Lower lobe of right lung (tissue), 2 donors: ENCODE data around the gene GPNMB. TPM values are rescaled to one million over a fixed set of nuclear protein-coding genes. Genes with fewer than 3 reads are reported as not detected.

Source experiments
- ATAC-seq, 2 donors: fragments of 200-7000 bp; cut with Tn5 transposase; one replicate each; pipeline ENCODE4 v1.9.1; 2020 to 2022; ENCODE audit warnings: mild to moderate bottlenecking in 2 of 2, moderate library complexity in 2 of 2
- DNase-seq: peaks from one replicate; pipeline ENCODE4 v3.0.0-alpha.2; 2020
- H3K27ac ChIP-seq: fragments of 200-600 bp; one replicate; pipeline ENCODE4 v1.8.0; 2022
- H3K27me3 ChIP-seq: fragments of 200-600 bp; one replicate; pipeline ENCODE4 v1.8.0; 2022; ENCODE audit warnings: low read depth
- H3K36me3 ChIP-seq: fragments of 200-600 bp; one replicate; pipeline ENCODE4 v1.8.0; 2022; ENCODE audit warnings: mild to moderate bottlenecking
- H3K4me1 ChIP-seq: fragments of 200-600 bp; one replicate; pipeline ENCODE4 v1.8.0; 2022
- H3K4me3 ChIP-seq: fragments of 200-600 bp; one replicate; pipeline ENCODE4 v1.8.0; 2022; ENCODE audit warnings: mild to moderate bottlenecking
- H3K9me3 ChIP-seq: fragments of 200-600 bp; one replicate; pipeline ENCODE4 v1.8.0; 2022
- intact Hi-C: fragments of 100-400 bp; cut with DNase I; formaldehyde crosslinking; loops from one replicate; pipeline ENCODE4 v1.11.0; 2022
- total RNA-seq: library from RNA; stranded (reverse); fragmentation: NEBNext Ultra II Directional; extraction: Animal tissue kit (Norgen Biotek cat#: 25700); gene quantifications from one replicate; pipeline ENCODE4 v1.2.1, GENCODE V29; 2021
- TF ChIP-seq, protein P1 (sequence below): fragments of 200-600 bp; IDR thresholded peaks from one replicate; pipeline ENCODE4 v1.8.0; 2022; ENCODE audit warnings: antibody characterized with exemption, mild to moderate bottlenecking
- donor health status: DM: no; HTN: yes; CAD: no; lungs with severe emphysema.

The GPNMB gene
- total RNA-seq, 1 donor from 2014 or later, result 452 TPM

DNA sequence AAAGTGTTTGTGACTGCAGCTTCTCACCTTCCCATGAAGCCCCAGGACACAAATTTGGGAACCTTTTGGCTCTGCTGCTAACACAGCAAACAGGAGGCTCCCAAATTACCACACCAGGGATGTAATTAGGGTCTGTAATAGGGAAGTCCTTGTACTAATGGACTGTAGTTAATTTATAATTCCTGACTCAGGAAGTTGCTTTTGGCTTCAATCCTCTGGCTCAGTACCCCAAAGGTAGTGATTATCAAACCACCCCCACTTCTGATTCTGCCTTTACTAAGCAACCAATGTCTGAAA is 48.8 kb downstream of the GPNMB start:
- no peak overlapping the region for H3K4me3 ChIP-seq
- no peaks in the 10 kb centered on the region for H3K9me3 ChIP-seq
- H3K27ac ChIP-seq, result no peak overlapping the region
- TF ChIP-seq, protein P1, sequence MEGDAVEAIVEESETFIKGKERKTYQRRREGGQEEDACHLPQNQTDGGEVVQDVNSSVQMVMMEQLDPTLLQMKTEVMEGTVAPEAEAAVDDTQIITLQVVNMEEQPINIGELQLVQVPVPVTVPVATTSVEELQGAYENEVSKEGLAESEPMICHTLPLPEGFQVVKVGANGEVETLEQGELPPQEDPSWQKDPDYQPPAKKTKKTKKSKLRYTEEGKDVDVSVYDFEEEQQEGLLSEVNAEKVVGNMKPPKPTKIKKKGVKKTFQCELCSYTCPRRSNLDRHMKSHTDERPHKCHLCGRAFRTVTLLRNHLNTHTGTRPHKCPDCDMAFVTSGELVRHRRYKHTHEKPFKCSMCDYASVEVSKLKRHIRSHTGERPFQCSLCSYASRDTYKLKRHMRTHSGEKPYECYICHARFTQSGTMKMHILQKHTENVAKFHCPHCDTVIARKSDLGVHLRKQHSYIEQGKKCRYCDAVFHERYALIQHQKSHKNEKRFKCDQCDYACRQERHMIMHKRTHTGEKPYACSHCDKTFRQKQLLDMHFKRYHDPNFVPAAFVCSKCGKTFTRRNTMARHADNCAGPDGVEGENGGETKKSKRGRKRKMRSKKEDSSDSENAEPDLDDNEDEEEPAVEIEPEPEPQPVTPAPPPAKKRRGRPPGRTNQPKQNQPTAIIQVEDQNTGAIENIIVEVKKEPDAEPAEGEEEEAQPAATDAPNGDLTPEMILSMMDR, result no peak
- DNase-seq (no peak), ATAC-seq (no peak)
- intact Hi-C loops, result no loop called here
- H3K4me1 ChIP-seq, result peaks cover 13% of the 10 kb centered on the region
- H3K36me3 ChIP-seq, result no peaks in the 10 kb centered on the region
- no peaks in the 10 kb centered on the region for H3K27me3 ChIP-seq

DNA sequence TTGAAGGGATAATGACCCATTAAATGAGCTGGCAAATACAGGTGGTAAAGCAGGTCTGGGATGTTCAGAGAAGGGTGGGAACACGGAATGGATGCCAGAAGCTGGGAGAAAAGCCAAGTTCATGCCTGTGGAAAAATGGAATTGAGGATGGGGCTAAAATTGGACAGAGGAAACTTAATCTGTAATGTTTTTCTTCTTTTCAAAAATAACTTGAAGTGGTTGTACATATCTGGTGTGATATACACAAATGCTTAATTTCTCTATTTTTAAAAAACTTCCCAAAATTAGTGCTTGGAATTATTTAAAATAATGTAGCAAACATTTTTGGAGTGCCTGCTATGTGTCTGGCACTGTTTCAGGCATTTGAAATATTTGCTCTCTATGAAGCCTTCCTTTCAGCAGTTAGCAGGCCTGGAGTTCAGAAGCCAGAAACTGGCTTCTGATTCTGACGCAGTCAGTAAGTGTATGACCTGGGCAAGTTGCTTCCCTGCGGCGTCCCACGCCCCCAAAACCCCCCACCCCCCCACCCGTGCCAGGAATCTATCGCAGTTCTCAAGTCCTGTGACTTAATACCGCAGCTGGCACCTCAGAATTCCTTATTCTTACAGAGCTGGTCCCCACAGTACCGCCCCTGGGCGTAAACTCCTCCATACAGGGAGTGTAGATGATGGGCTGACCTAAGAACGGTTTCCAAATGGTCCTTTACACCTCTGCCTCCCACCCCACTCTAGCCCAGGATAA is 51.7 kb downstream of the GPNMB start:
- peak overlapping the region; percentile 85 for H3K4me3 ChIP-seq
- H3K9me3 ChIP-seq, result no peaks in the 10 kb centered on the region
- ATAC-seq (peak; percentile 45 to 64), DNase-seq (no peak)
- H3K27ac ChIP-seq, result peak overlapping the region; percentile 88
- peaks cover 16% of the 10 kb centered on the region for H3K36me3 ChIP-seq
- TF ChIP-seq, protein P1, result no peak
- intact Hi-C loops, result no loop called here
- H3K4me1 ChIP-seq, result peaks cover 40% of the 10 kb centered on the region
- no peaks in the 10 kb centered on the region for H3K27me3 ChIP-seq

DNA sequence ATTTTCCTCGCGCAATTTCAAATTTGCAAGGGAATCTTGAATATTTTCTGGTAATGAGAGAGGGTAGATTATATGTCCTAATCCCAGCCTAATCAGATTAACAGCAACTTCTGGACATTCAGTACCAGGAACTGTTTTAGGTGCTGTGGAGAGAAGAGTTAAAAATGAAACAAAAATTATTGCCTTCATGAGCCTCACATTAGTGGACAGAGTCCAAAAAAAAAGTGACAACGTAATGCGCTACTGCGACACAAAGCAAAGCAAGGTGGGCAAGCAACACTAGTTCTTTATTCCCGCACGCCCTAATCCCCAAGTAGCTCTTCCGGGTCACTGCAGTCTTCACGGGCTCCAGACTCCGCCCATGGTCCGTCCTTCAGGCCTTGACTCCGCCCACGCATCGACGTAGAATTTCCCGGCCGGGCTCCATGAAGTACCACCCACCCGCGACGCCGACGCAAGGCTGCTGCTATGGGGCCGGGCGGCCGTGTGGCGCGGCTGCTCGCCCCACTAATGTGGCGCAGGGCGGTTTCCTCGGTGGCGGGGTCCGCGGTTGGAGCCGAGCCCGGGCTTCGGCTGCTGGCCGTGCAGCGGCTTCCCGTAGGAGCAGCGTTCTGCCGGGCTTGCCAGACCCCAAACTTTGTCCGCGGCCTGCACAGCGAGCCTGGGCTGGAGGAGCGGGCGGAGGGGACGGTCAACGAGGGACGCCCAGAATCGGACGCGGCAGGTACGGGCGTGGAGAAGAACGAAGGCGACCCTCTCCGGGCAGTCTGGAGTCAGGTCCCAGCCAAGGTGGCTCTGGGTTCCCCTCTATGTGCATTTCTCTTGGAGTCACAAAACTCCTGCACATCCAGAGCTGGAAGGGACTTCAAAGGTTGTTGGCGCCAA is 52.6 kb downstream of the GPNMB start, which contains the start of gene MALSU1:
TSS of gene MALSU1 (plus strand) at position 455 of the 885 bp plus-strand sequence. CDS start at position 469, 14 bp downstream.
- Histone ChIP-seq H3K4me3 (peak within 1 kb of the TSS; percentile 85), H3K9me3 (no peaks in the 10 kb centered on the region), H3K4me1 (peaks cover 47% of the 10 kb centered on the region)

DNA sequence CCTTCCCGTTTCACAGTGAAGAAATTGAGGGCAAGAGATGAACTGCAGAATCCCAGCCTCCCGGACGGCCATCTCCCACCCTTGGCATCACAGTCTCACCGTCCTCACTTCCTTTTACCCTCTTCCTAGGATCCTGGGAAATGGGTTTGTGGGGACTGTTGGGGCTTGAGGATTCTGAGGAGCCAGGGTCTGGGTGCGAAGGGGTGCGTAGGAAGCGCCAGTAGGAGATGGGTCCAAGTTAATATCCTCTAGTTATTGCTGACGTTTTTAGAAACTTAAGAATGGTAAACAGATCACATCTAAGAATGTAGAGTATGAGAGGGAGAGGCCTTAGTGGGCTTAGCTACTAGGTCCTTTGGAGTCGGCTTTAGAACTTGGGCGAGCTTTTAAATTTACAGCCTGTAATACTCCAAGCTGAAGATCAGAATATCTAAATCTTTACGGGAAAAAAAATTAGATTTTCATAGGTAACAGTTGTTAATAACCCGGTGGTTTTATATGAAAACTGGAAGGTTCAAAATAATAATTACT is 53.3 kb downstream of the GPNMB start:
- H3K27me3 ChIP-seq, result no peaks in the 10 kb centered on the region
- TF ChIP-seq, protein P1, result no peak
- peak overlapping the region; percentile 85 for H3K4me3 ChIP-seq
- H3K36me3 ChIP-seq, result peaks cover 16% of the 10 kb centered on the region
- H3K27ac ChIP-seq, result peak overlapping the region; percentile 88
- ATAC-seq (peak; percentile 6 to 19), DNase-seq (no peak)
- intact Hi-C loops, result no loop called here
- peaks cover 51% of the 10 kb centered on the region for H3K4me1 ChIP-seq
- no peaks in the 10 kb centered on the region for H3K9me3 ChIP-seq

More for the DNA sequence above, 52.6 kb downstream of the GPNMB start, which contains the start of gene MALSU1:
- TF ChIP-seq, protein P1, result no peak
- intact Hi-C loops, result no loop called here
- H3K36me3 ChIP-seq, result peaks cover 16% of the 10 kb centered on the region
- DNase-seq (peak; percentile 99), ATAC-seq (peak; percentile 99)
- no peaks in the 10 kb centered on the region for H3K27me3 ChIP-seq
- H3K27ac ChIP-seq, result peak within 1 kb of the TSS; percentile 88

DNA sequence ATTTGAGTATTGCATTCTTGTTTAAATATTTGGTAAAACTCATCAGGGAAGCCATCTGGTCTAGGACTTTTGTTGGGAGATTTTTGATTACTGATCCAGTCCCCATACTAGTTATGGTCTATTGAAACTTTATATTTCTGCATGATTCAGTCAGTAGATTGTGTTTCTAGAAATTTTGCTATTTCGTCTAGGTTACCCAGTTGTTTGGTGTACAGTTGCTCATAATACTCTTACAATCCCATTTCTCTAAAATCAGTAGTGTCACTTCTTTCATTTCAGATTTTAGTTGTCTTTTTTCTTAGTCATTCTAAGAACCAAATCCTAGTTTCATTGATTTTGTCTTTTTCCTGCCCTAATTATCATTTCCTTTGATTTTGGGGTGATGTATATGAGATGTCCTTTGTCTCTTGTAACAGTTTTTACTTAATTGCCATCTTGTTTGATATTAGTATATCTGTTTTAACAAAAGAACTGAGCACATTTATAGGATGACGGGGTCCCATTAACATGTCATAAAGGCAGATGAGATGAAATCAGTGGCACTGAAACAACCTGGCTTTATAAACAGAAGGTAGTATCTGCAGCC is 60.5 kb downstream of the GPNMB start:
- Histone ChIP-seq H3K27ac (no peak overlapping the region), H3K9me3 (no peaks in the 10 kb centered on the region), H3K27me3 (no peaks in the 10 kb centered on the region), H3K36me3 (peaks cover 54% of the 10 kb centered on the region), H3K4me3 (no peak overlapping the region), H3K4me1 (peaks cover 22% of the 10 kb centered on the region)
- intact Hi-C loops, result no loop called here
- DNase-seq (no peak), ATAC-seq (no peak)
- TF ChIP-seq, protein P1, result no peak
